CD14-positive monocyte (primary cell): ENCODE measurements around the gene CLASP1. TPM values are rescaled to one million over a fixed set of nuclear protein-coding genes. Genes with fewer than 3 reads are reported as not detected.

Experiments
- DNase-seq, 3 donors: peaks; one replicate each; pipeline ENCODE4 v3.0.0-alpha.2; 2011 to 2022
- H2AFZ ChIP-seq: 2 replicates; pipeline ENCODE4 v1.6.0; 2012; ENCODE audit warnings: mild to moderate bottlenecking, low read depth, low read length, inconsistent platforms; ENCODE audit not compliant: insufficient read depth, poor library complexity, severe bottlenecking
- H3K27ac ChIP-seq, 2 donors: 1 replicate in 1 of 2; 2 replicates in 1 of 2; pipeline ENCODE4 v1.5.1; 2012 to 2013; ENCODE audit warnings: low read length in 2 of 2, control low read depth in 1 of 2, inconsistent platforms in 1 of 2, low read depth in 1 of 2, mild to moderate bottlenecking in 1 of 2
- H3K27me3 ChIP-seq, 2 donors: one replicate each; pipeline versions ENCODE4 v1.6.0 to v1.6.1; 2011 to 2013; ENCODE audit warnings: low read length in 2 of 2; ENCODE audit not compliant: control insufficient read depth in 2 of 2, insufficient read depth in 2 of 2
- H3K36me3 ChIP-seq, 2 donors: replicated peaks in 1 of 2; 1 replicate in 1 of 2; 2 replicates in 1 of 2; pipeline versions ENCODE4 v1.5.1 to v1.6.1; 2012 to 2013; ENCODE audit warnings: low read length in 2 of 2, control low read depth in 1 of 2, inconsistent platforms in 1 of 2, mild to moderate bottlenecking in 1 of 2; ENCODE audit not compliant: insufficient read depth in 2 of 2, control insufficient read depth in 1 of 2
- H3K4me1 ChIP-seq, 2 donors: 1 replicate in 1 of 2; 2 replicates in 1 of 2; pipeline versions ENCODE4 v1.5.1 to v1.6.1; 2012 to 2013; ENCODE audit warnings: low read length in 2 of 2, control low read depth in 1 of 2, inconsistent platforms in 1 of 2, mild to moderate bottlenecking in 1 of 2, moderate library complexity in 1 of 2; ENCODE audit not compliant: insufficient read depth in 2 of 2, control insufficient read depth in 1 of 2
- H3K4me2 ChIP-seq: replicated peaks from 2 replicates; pipeline ENCODE3; 2012; ENCODE audit warnings: low read length, moderate library complexity, mild to moderate bottlenecking; ENCODE audit not compliant: poor library complexity, severe bottlenecking; ENCODE audit errors: extremely low read depth
- H3K4me3 ChIP-seq, 3 experiments: fragments of 200-600 bp in 1 of 3; sonication (generic) in 1 of 3; replicated peaks in 1 of 3; 1 replicate in 2 of 3; 2 replicates in 1 of 3; pipeline ENCODE4 v1.5.1; 2011 to 2013; ENCODE audit warnings: low read length in 3 of 3, mild to moderate bottlenecking in 3 of 3, control low read depth in 2 of 3, low read depth in 2 of 3, inconsistent platforms in 1 of 3, moderate library complexity in 1 of 3
- H3K79me2 ChIP-seq: 2 replicates; pipeline ENCODE4 v1.6.0; 2012; ENCODE audit warnings: mild to moderate bottlenecking, control low read depth, inconsistent platforms, low read length, moderate library complexity; ENCODE audit not compliant: insufficient read depth
- H3K9ac ChIP-seq: 2 replicates; pipeline ENCODE4 v1.6.0; 2017; ENCODE audit warnings: low read length, mild to moderate bottlenecking; ENCODE audit not compliant: insufficient read depth, poor library complexity, severe bottlenecking
- H3K9me3 ChIP-seq, 2 donors: replicated peaks in 1 of 2; 1 replicate in 1 of 2; 2 replicates in 1 of 2; pipeline versions ENCODE4 v1.5.1 to v1.6.1; 2012 to 2013; ENCODE audit warnings: low read length in 2 of 2, control low read depth in 1 of 2; ENCODE audit not compliant: control insufficient read depth in 1 of 2, insufficient read depth in 1 of 2
- H4K20me1 ChIP-seq: 2 replicates; pipeline ENCODE4 v1.6.0; 2012; ENCODE audit warnings: mild to moderate bottlenecking, low read length, control low read depth, moderate library complexity; ENCODE audit not compliant: insufficient read depth
- H3K27ac Mint-ChIP-seq, 7 donors: one replicate each; pipeline ENCODE4 v1.8.0; 2020; ENCODE audit warnings: mild to moderate bottlenecking in 7 of 7, mixed read lengths in 7 of 7, moderate library complexity in 6 of 7, inconsistent platforms in 2 of 7
- H3K27me3 Mint-ChIP-seq, 3 donors: one replicate each; pipeline ENCODE4 v1.8.0; 2021 to 2022; ENCODE audit warnings: low read depth in 3 of 3, mild to moderate bottlenecking in 3 of 3, mixed read lengths in 3 of 3, moderate library complexity in 3 of 3, inconsistent platforms in 1 of 3
- H3K36me3 Mint-ChIP-seq, 2 donors: one replicate each; pipeline ENCODE4 v1.8.0; 2020; ENCODE audit warnings: mixed read lengths in 2 of 2, inconsistent platforms in 1 of 2, mild to moderate bottlenecking in 1 of 2
- H3K4me1 Mint-ChIP-seq: one replicate; pipeline ENCODE4 v1.8.0; 2020; ENCODE audit warnings: mild to moderate bottlenecking, mixed read lengths
- H3K4me3 Mint-ChIP-seq, 2 donors: one replicate each; pipeline ENCODE4 v1.8.0; 2020; ENCODE audit warnings: mild to moderate bottlenecking in 2 of 2, mixed read lengths in 2 of 2, moderate library complexity in 1 of 2
- H3K9me3 Mint-ChIP-seq, 7 donors: one replicate each; pipeline ENCODE4 v1.8.0; 2020 to 2022; ENCODE audit warnings: mixed read lengths in 7 of 7, mild to moderate bottlenecking in 6 of 7, moderate library complexity in 6 of 7, inconsistent platforms in 2 of 7
- CTCF ChIP-seq: fragments of 200-600 bp; IDR thresholded peaks from one replicate; pipeline ENCODE4 v1.8.0; 2022; ENCODE audit warnings: antibody characterized with exemption, mild to moderate bottlenecking
- WGBS: methylation state at CpG from one replicate; pipeline ENCODE4 v1.1.5; 2013; ENCODE audit warnings: missing lambda C conversion rate; ENCODE audit not compliant: insufficient coverage; 5-methylcytosine and 5-hydroxymethylcytosine counted together
- intact Hi-C, 2 donors: fragments of 100-400 bp; cut with micrococcal nuclease; formaldehyde crosslinking; loops; one replicate each; pipeline versions ENCODE4 v1.15.0 to v1.15.1; 2023
- polyA plus RNA-seq, 3 donors: library from polyadenylated mRNA; depleted of rRNA in 1 of 3; unstranded in 2 of 3; stranded (reverse) in 1 of 3; fragments of 300-500 nt in 2 of 3; fragments of >200 nt in 1 of 3; fragmentation: Illumina TruSeq in 2 of 3; gene quantifications; 1 replicate in 2 of 3; 2 replicates in 1 of 3; pipeline ENCODE4 v1.2.3, GENCODE V29; 2012 to 2021

The CLASP1 gene
- polyA plus RNA-seq, 3 donors = 4.8 to 8.1 (median 7.6) TPM

GRCh38 chr2:121649596-121650314 lies 493 bp upstream of the CLASP1 start:
- Mint-ChIP-seq H3K9me3 (no peaks in the 10 kb centered on the region), H3K4me3 (peak overlapping the region; percentile 90 to 93), H3K27me3 (peaks cover 0 to 1% (median 0%) of the 10 kb centered on the region in 3 donors), H3K27ac (peak overlapping the region; percentile 97 to 99 (median 99)), H3K4me1 (peaks cover 54% of the 10 kb centered on the region), H3K36me3 (peaks cover 5 to 14% of the 10 kb centered on the region in 2 donors)
- Histone ChIP-seq H3K27me3 (no peaks in the 10 kb centered on the region), H3K79me2 (peaks cover 93% of the 10 kb centered on the region), H4K20me1 (peaks cover 13% of the 10 kb centered on the region), H3K4me3 (peak overlapping the region; percentile 78 to 95 (median 87)), H3K4me2 (peak overlapping the region; percentile 75), H3K4me1 (peaks cover 23 to 35% of the 10 kb centered on the region in 2 donors), H3K36me3 (peaks cover 0 to 9% of the 10 kb centered on the region in 2 donors), H3K9ac (peak overlapping the region; percentile 98), H3K27ac (peak overlapping the region; percentile 93 to 100), H3K9me3 (no peaks in the 10 kb centered on the region), H2AFZ (peak overlapping the region; percentile 98)
- WGBS = under 1% methylated on average over 43 of the region's 45 CpGs
- peak; percentile 97 to 98 (median 97) for DNase-seq
- intact Hi-C loops = loop anchor here (2.0 to 10.0 kb wide), 10 partner anchors 37 to 119 kb away; partner anchors contain the start of genes NIFK (in 2 of the 2), RNU4ATAC (in 2 of the 2) and TSN (in 2 of the 2)
- no peak for TF ChIP-seq CTCF

- H3K9me3 Mint-ChIP-seq = no peaks in the 10 kb centered on the region
- Histone ChIP-seq H2AFZ (peak overlapping the region; percentile 98), H3K36me3 (peaks cover 0 to 9% of the 10 kb centered on the region in 2 donors), H3K4me1 (peaks cover 25 to 45% of the 10 kb centered on the region in 2 donors), H3K79me2 (peaks cover 94% of the 10 kb centered on the region), H3K4me3 (peak overlapping the region; percentile 78 to 95 (median 87)), H3K27me3 (no peaks in the 10 kb centered on the region), H4K20me1 (peaks cover 26% of the 10 kb centered on the region), H3K27ac (peak overlapping the region; percentile 93 to 100), H3K9ac (peak overlapping the region; percentile 98), H3K4me2 (peak overlapping the region; percentile 75), H3K9me3 (no peaks in the 10 kb centered on the region)
- peak overlapping the region; percentile 90 to 93 for H3K4me3 Mint-ChIP-seq
- peak overlapping the region; percentile 97 to 99 (median 99) for H3K27ac Mint-ChIP-seq
- DNase-seq = peak; percentile 19 to 46 (median 35)
- TF ChIP-seq CTCF = no peak
- intact Hi-C loops = loop anchor here (2.0 to 5.0 kb wide), 4 partner anchors 36 to 118 kb away; partner anchors contain the start of gene RNU4ATAC (in 2 of the 2)
- peaks cover 61% of the 10 kb centered on the region for H3K4me1 Mint-ChIP-seq
- peaks cover 0 to 1% (median 0%) of the 10 kb centered on the region in 3 donors for H3K27me3 Mint-ChIP-seq
- 2% methylated on average over 28 of the region's 41 CpGs for WGBS
- H3K36me3 Mint-ChIP-seq = peaks cover 5 to 15% of the 10 kb centered on the region in 2 donors
These were observed 785 bp downstream of the CLASP1 start for GRCh38 chr2:121648206-121649148.
